Measurements from ENCODE around the gene DYNLL2. TPM values are rescaled to one million over a fixed set of nuclear protein-coding genes. Genes with fewer than 3 reads are reported as not detected.
"Not testable (repeated sequence)": the region's sequence is repeated elsewhere in the genome, so short reads cannot be mapped to it uniquely, and the experiment has no call there.

DYNLL2 gene
- total RNA-seq: 10.4 and 20.7 TPM in 2 replicates

- peak; percentile 52 for DNase-seq (ENCODE audit: low read depth)
Measured at GRCh38 chr17:58082870-58083490, at the start of gene DYNLL2. DYNLL2 (plus strand) TSS chr17:58083419; CDS start chr17:58087091, 3,672 bp downstream.

- DNase-seq (ENCODE audit: low read depth): no peak
Measured at GRCh38 chr17:58039975-58040374, 43.2 kb upstream of the DYNLL2 start.

DNA sequence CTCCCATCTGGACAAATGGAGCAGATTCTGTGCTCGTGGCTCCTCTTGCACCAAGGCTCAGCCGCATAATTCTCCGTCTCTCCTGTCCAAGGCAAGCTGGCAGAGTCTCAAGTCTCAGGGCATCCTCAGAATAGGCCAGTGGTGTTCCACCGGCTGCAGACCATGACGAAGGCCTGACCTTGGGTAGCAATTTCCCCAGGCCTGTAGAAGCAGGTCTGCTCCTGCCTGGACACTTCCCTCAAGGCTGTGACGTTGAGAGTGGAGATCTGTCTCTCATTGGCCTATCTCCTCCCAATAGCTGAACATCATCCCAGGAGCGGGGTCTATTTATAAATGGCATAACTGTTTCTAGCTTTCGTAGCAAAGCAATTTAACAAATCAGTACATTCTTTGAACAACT lies 42.8 kb upstream of the DYNLL2 start:
- DNase-seq (ENCODE audit: low read depth): no peak

- DNase-seq (ENCODE audit: low read depth): no peak
Measured at GRCh38 chr17:58041161-58041560, 42.1 kb upstream of the DYNLL2 start.

DNA sequence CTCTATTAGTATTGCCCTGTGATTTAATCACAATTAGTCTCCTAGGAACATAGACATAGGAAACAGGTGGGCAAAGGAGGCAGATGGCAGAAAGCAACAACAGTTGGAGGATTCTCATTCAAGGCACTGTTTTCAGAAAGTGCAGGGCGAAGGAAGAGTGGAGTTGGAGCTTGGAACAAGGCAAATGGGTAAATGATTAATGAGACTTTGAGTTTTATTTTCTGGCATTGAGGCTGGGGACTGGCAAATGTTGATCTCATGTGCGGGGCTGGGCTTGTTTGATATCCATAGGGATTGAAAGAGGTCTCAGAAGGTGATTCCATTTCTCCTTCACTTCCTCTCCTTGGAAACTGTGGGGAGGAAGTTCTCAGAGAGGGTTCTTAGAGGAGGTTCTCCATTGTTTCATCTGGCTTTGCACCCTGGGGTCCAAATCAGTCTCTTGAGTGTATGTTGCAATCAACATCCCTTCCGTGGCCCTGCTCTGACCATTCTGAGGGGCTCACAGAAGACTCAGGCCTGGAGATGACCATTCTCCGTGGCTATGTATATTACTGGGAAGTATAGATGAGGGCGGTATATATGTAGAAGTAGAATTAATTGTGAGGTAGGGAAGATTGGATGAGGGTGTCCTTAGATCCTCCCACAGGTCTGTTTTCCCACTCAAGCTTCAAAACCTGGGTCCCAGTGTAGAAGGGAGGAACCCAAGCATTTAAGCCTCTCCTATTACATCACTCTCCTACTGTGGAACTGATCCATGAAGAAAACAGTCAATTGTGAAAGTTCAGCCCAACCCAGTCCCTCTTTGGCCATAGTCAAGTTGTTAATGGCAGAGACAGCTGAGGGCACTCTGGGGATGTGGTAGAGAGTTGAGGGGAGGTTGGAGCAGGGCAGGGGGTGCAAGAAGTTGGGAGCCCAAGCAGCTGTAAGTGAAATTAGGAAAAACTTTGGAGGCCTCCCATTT lies 39.7 kb upstream of the DYNLL2 start:
- DNase-seq (ENCODE audit: low read depth): peak; percentile 2

DNA sequence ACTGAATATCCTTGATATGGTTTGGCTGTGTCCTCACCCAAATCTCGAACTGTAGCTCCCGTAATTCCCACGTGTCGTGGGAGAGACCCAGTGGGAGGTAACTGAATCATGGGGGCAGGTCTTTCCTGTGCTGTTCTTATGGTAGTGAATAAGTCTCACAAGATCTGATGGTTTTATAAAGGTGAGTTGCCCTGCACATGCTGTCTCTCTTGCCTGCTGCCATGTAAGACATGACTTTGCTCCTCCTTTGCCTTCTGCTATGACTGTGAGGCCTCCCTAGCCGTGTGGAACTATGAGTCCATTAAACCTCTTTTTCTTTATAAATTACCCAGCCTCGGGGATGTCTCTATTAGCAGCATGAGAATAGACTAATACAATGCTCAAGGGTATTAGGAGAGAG lies 39.0 kb upstream of the DYNLL2 start:
- not testable (repeated sequence) for DNase-seq (ENCODE audit: low read depth)

DNA sequence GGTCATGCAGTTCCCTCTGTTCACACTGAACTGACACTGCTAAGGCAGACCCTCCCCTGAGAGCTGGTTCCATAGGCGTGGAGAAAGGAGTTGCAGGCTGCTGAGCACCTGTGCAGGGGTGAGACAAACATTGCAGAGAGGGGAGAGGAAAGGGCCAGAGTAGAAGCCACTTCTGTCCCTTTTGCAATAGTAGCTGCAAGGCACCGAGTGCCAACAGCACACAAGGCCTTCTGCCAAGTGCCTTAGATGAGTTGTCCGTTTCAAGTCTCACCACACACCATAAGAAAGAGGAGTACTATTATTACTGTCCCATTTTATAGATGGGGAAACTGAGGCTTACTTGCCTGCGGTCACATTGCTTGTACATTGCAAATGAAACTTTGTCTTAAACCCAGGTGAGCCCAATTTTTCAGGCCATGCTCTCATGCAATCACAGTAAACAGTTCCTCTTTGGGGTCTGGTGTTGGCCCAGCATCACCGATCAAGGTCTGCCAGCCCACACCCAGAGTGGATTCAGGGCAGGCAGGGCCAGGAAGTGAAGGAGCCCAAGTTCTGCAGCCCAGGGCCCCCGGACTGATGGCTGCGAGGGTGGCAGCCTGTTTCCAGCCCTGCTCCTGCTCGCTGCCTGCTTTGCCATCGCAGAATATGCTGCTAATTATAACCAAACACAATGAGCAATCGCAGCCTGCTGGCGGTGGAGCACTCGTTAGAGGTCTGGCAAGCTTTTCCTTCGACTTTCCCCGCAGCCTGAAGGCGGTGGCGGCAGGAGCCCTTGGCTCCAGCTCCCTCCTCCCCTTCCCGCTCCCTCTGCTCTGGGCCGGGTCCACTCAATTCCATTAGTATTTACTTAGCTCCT lies 36.8 kb upstream of the DYNLL2 start:
- DNase-seq (ENCODE audit: low read depth): no peak

DNA sequence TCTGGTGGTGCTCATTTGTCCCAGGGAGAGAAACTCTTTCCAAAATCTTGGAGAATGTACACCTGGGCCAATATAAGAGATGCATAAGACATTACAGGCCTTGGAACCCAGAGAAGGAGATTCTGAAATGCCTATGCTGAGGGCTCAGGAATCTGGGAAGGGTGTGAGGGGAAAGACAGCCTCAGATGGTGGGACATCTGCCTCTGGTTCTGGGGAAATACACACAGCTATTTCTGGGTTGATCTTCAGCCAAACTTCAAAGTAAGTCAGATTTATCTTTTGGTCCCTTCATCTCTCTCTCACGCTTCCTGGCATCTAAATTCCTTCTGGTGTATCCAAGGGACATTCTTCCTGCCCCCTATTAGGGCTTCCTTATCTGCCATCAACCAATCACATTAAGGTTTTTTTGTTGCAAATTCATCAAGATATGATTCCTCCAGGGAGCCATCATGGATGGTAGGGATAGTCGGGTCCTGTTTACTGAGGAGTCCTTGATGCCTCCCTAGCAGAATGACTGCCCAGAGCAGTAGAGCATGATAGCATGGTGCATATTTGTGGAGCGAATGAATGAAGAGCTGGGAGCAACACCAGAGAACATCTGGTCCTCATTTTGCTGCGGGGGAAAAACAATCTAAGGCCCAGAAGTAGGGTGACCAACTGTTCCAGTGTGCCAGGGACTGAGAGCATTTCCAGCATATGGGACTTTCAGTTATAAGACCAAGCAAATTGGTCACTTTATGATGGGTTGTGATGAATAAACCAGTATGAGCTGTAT lies 35.7 kb upstream of the DYNLL2 start:
- DNase-seq (ENCODE audit: low read depth): no peak

DNA sequence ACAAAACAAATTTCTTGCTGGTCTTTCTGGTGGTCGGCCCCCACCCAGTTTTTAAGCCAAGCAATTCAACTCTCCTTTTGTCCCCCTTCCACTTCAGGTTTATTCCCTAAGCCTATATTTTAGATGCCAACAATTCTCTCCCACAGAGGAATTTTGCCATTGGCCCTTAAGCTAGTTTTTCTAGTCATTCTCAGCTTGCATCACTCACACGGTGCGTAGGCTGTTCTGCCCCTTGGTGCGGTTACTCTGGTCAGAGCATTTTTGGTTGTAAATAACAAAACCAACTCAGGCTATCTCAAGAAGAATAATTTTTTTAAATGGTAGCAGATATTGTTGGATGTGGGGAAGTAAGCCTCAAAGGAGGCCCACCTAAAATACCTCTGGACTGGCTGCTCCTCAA lies 33.7 kb upstream of the DYNLL2 start:
- no peak for DNase-seq (ENCODE audit: low read depth)

DNA sequence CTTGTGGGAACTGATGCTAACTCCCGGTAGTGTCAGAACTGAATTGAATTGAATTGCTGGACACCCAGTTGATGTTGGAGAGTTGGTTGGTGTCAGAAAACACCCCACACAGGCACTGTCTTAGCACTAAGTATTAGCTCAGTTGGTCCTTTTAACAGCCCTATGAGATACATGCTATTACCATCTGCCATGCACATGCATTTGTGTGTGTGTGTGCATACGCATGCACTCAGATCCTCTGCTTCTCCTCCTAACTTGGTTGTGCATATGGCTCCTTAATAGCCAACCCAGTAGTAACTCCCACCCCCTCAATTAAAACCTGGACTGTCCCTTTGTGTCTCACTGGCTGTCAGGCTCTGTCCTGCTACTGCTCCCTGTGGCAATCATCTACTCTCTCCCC lies 32.3 kb upstream of the DYNLL2 start:
- DNase-seq (ENCODE audit: low read depth): no peak

DNA sequence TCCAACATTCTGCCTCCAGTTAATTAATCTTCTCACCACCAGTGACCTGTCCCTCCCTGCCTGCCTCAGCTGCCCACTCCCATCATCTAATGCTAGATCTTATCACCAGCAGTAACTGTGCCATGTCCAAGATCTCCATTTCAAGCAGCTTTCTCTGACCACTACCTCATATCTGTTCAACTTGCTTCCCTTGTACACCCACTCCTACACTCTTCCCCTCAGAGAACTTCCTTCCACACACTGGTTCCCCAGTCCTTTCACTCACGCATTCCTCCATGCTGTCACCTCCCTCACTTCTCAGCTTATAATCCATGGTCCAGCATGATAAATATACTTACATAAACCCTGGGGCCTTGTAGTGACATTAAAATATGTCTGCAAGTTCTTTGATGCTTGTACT lies 31.8 kb upstream of the DYNLL2 start:
- no peak for DNase-seq (ENCODE audit: low read depth)

DNA sequence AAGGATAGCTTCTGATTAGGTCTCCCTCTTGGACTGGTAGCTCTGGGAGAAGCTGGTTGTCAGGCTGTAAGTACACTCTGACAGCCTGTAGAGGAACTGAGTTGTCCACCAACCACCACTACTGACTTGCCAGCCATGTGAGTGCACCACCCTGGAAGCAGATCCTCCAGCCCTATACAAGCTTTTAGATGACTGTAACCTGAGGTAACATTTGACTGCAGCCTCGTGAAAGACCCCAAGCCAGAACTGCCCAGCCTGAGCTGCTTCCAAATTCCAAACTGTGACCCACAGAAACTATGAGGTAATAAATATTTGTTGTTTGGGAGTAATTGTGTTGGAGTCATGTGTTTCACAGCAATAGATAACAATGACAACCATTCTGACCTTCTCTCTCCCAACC lies 30.8 kb upstream of the DYNLL2 start:
- no peak for DNase-seq (ENCODE audit: low read depth)

DNA sequence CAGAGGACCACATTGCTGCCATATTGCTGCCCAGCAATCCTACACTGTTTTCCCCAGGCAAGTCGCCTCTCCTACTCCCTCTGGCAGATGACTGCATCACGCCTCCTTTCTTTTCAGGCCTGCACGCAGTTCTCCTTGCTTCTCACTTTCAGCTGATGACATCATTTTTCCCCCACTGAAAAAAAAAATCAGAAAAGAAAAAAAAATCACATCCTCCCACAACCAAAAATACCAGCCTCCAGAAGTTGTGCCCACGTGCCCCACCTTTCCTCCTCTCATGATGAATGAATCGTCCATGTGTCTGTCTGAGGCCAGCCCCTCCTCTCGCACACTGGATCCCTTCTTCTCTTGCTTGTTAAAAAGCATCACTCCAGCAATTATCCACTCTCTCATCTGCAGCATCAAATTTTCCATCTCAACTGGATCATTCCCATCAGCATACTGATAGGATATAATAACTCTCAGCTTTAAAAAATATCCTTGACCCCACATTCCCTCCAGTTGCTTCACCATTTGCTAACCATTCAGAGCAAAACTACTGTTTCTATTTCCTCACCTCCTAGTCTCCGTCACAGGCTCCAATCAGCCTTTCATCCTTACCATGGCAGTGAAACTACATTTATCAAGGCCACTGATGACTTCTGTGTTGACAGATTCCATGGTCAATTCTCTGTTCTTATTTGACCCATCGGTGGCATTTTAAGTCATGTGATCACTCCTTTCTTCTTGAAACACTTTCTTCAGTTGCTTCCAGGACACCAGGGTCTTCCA lies 30.1 kb upstream of the DYNLL2 start:
- DNase-seq (ENCODE audit: low read depth): no peak

GRCh38 chr17:58054641-58055040 lies 28.6 kb upstream of the DYNLL2 start:
- no peak for DNase-seq (ENCODE audit: low read depth)

GRCh38 chr17:58056476-58056875 lies 26.7 kb upstream of the DYNLL2 start:
- no peak for DNase-seq (ENCODE audit: low read depth)

GRCh38 chr17:58059141-58059540 lies 24.1 kb upstream of the DYNLL2 start:
- DNase-seq (ENCODE audit: low read depth): no peak

DNA sequence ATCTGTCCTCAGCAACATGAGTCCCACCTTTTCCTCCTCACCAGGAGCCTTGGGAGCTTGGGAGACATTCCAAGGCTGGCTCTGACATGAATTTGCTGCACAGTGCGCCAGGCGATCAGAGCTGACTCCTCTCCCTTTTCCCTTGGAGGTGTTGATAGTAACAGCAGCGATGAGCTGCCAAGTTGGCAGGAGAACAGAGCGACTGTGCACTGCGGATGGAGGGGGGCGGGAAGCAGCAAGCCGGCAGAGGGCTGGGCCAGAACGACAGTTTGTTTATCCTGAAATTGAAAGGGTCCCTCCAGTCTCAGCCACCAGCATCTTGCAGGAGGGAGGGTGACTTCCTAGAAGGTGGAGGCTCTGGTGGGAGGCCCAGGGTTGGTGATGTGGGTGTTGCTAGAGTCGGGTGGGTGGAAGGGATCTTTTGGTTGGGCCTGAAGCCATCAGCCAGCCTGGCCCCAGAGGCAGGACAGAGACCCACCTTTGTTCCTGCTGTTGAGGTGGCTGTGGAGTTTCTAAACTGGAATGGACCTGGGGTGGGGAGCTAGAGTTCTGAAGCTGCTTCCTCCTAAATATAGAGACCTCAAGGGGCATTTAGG lies 22.5 kb upstream of the DYNLL2 start:
- DNase-seq (ENCODE audit: low read depth): no peak

DNA sequence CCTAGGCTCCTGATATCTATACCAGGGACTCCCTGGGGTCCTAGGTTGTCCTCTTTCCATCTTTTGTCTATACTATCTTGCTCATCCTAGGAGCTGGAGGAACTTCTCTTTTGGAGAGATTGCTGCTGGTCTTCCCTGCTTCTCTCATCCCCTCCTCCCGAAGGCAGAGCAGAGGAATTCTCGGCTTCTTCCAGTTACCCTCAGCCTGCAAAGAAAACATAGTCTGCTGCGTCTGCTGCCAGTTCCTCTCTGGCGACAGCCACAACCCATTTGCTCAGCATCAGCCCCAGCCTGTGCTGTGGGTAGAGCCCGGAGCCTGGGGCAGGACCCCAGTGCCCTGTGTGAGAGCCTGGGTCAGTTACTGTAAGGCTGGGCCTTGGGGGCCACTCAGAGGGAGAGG lies 21.5 kb upstream of the DYNLL2 start:
- DNase-seq (ENCODE audit: low read depth): no peak

DNA sequence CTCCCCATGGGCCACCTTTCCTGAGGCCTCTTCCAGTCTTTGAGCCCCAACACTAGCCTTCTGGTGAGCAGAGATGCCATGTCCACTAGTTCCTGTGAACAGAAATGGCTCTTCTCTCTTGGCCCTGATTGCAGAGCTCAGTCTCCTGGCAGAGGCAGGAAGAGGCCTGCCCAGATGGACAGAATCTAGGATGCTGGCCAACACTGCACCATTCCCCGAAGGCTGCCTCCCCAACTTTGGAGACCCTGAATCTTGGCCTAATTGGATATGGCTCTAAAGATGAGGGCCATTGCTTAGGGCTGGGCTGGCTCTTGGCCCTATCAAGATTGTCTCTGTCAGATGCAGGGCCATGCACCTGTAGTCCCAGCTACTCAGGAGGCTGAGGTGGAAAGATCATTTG lies 18.0 kb upstream of the DYNLL2 start:
- DNase-seq (ENCODE audit: low read depth): no peak

- no peak for DNase-seq (ENCODE audit: low read depth)
Measured at GRCh38 chr17:58066401-58066800, 16.8 kb upstream of the DYNLL2 start.
